Measurements from ENCODE around the gene MICAL1.

The MICAL1 gene

GRCh38 chr6:109455437-109456110, at the start of gene MICAL1:
MICAL1 (minus strand) TSS chr6:109455772; CDS start chr6:109454196, 1,576 bp downstream.
- peak within 1 kb of the TSS; percentile 71 for H3K4me3 ChIP-seq (ENCODE audit: low read depth, low read length)
- peak; percentile 48; the same call in 1 of the 2 replicates for TF ChIP-seq CTCF (IDR thresholded peaks at IDR 0.05; ENCODE audit: borderline replicate concordance, insufficient read depth, low read depth, low read length)

- no peak overlapping the region for H3K4me3 ChIP-seq (ENCODE audit: low read depth, low read length)
- TF ChIP-seq CTCF (IDR thresholded peaks at IDR 0.05; ENCODE audit: borderline replicate concordance, insufficient read depth, low read depth, low read length): no peak
Observed at GRCh38 chr6:109503327-109504224, 48.0 kb upstream of the MICAL1 start.

GRCh38 chr6:109498936-109499335, 43.4 kb upstream of the MICAL1 start:
- no peak overlapping the region for H3K4me3 ChIP-seq (ENCODE audit: low read depth, low read length)
- no peak for TF ChIP-seq CTCF (IDR thresholded peaks at IDR 0.05; ENCODE audit: borderline replicate concordance, insufficient read depth, low read depth, low read length)

- no peak for TF ChIP-seq CTCF (IDR thresholded peaks at IDR 0.05; ENCODE audit: borderline replicate concordance, insufficient read depth, low read depth, low read length)
- H3K4me3 ChIP-seq (ENCODE audit: low read depth, low read length): no peak overlapping the region
Observed at GRCh38 chr6:109498052-109498451, 42.5 kb upstream of the MICAL1 start.

- no peak for TF ChIP-seq CTCF (IDR thresholded peaks at IDR 0.05; ENCODE audit: borderline replicate concordance, insufficient read depth, low read depth, low read length)
- no peak overlapping the region for H3K4me3 ChIP-seq (ENCODE audit: low read depth, low read length)
Observed at GRCh38 chr6:109496036-109496772, 40.6 kb upstream of the MICAL1 start.

GRCh38 chr6:109493865-109494264, 38.3 kb upstream of the MICAL1 start:
- TF ChIP-seq CTCF (IDR thresholded peaks at IDR 0.05; ENCODE audit: borderline replicate concordance, insufficient read depth, low read depth, low read length): no peak
- no peak overlapping the region for H3K4me3 ChIP-seq (ENCODE audit: low read depth, low read length)
